Activated CD8-positive, alpha-beta memory T cell treated with anti-CD3 and anti-CD28 coated beads for 4 hours (primary cell): ENCODE measurements around the gene OSBPL1A.
A peak's percentile ranks its signal among the peaks of the same experiment; 100 is the strongest.
"Not testable (repeated sequence)": the region's sequence is repeated elsewhere in the genome, so short reads cannot be mapped to it uniquely, and the experiment has no call there.

ENCODE experiments used
- DNase-seq, 2 donors: peaks; one replicate each; pipeline ENCODE4 v3.0.0-alpha.2; 2020; ENCODE audit warnings: low read depth in 2 of 2

Gene OSBPL1A

DNA sequence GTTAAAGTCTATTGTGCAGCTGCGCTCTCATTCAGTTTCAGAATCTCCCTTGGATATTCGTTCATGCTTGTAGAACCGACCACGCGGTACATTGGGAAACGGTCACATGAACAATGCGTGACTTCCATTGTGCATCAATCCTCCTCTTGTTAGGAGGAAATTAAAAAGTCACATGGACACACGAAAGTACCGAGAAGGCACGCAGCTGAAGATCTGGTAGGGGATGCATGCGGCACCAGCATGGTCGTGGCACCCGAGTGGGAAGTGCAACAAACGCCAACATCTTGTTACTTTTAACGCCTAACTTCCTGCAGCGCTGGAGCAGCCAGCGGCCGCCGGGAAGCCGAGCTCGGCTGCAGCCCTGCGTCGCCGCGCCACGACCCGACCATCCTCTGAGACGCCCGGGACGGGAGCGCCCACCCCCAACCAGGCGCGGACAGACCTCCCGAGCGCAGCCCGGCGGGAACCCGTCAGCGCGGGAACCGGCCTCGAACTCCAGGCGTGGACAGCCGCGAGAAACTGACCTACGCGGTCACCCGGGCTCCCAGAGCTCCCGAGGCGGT is 412 bp downstream of the OSBPL1A start:
- no peak for DNase-seq

DNA sequence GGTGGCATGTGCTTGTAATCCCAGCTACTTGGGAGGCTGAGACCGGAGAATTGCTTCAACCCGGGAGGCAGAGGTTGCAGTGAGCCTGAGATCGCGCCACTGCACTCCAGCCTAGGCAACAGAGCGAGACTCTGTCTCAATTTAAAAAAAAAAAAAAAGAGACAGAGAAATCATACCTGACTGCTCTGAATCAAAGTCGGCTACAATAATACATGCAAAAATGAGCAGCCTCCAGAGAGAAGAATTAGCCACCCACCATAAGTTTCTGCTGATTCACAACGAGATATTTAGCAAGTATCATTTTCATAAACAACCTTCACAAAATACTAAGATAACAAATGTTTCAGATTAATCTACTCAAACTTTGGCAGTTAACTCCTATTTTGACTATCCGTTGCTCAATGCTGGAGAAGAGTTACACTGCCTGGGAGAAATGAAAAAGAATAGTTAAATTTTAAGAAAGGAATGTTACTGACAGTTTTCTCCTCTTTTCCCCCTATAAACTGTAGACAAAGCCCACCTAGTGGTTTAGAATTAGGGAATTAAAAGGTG is 1.5 kb downstream of the OSBPL1A start:
- no peak for DNase-seq

DNA sequence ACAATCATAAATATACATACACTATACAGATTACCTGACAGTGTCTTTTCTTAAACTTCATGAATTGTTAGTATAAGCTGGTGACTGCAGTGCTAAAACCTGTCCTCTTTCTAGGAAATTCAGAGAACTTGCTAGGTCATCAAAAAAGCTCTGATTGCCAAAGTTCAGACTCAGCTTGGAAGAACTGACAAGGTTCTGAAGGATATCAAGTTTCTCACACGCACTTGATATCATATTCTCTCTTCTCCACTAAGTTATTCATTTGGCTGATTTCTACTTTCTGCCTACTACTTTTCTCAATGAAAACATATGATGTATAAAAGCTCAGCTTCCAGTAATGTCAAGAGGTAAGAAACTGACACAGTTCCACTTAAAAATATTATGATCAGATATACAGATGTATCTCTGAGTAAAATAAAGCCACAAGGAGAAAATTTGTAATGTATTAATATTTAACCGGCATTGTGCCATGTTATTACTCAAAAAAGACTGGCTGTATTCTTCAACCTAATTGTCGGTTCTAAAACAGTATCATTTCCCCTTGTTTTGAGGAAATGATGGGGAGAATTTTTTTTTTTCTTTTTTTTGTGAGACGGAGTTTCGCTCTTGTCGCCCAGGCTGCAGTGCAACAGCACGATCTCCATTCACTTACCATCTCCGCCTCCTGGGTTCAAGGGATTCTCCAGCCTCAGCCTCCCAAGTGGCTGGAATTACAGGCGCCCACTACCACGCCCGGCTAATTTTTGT is 2.4 kb downstream of the OSBPL1A start:
- no peak for DNase-seq

DNA sequence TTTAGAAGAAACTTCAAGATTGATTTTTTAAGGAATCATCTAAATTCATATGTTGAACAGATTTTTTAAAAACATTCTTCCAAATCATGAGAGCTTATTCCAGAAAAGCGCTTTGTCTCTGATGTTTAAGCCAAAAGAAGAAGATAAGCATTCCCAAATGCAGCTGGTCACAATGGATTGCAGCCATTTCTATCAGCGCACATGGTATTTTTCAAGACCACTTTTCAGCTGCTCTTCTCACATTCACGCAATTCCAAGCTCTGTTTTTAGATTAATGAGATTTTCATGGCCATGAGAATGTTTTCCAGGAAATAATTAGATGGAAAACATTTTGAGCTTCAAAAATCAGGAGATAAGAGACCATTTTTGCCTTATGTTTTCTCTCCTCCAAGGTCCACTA is 8.7 kb downstream of the OSBPL1A start:
- no peak for DNase-seq

DNA sequence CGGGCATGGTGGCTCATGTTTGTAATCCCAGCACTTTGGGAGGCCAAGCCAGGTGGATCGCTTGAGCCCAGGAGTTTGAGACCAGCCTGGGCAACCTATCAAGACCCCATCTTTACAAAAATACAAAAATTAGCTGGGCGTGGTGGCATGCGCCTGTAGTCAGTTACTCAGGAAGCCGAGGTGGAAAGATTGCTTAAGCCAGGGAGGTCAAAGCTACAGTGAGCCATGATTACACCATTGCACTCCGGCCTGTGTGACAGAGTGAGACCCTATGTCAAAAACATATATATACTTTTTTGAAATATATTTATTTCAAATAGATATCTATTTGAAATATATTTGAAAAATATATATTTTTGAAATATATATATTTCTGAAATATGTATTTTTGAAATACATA is 10.9 kb downstream of the OSBPL1A start:
- no peak for DNase-seq

DNA sequence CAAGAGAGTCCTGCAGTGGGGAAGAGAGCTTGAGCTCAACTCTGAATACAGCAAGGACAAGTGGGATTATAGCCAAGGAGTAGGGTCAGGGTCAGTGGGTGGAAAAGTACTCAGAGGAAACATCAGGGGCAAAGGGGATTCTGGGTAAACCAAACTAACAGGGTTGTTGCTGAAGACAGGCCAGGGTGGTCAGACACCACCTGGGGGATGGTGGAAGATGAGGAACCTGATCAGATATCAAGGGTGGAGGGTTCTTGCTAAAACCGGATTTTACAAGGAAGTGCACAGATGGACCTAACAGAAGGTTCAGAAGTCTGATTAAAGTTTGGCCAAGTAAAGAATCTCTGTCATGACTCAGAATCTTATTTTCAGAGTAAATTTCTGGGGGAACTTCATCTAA is 16.5 kb downstream of the OSBPL1A start:
- DNase-seq = no peak

DNA sequence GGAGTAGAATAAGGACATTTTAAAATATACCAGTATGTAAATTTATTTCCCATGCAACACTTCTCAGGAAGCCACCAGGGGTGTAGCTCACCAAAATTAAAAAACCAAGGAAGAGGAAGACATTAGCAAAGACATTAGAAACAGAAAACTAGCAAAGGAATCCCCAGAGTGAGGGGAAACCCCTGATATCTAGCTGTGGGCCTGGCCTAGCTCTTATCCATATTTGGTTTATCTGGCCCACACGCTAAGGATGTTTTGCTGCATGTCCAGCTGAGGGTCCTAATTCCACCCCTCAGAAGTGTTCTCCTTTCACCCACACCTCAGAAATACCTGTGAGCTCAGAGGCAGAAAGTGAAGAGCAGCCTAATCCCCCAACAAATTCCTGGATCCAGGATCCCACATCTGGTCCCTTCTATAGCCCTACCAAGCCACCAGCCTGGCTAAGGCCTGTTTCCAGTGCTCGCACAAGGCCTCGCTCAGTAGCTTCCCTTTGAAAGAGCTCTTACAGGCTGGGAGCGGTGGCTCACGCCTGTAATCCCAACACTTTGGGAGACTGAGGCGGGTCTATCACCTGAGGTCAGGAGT is 17.4 kb downstream of the OSBPL1A start:
- DNase-seq = no peak

DNA sequence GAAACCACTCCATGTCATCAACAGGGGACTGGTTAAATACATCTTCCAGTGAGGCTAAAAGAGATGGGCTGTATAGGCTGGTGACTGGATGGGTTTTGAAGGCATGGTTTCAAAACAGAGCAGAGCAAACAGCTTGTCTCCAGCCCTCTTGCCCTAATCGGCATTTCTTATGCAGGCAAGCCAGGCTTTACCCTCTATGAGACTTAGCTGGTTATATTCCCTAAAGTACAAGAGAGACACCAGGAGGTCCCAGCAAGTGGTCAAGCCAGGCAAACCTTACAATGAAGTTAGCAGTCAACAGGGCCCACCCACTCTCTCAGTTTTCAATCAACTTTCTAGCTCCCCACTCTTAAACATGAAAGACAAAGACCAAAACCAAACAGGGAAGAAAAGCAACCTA is 19.0 kb downstream of the OSBPL1A start:
- DNase-seq = no peak

DNA sequence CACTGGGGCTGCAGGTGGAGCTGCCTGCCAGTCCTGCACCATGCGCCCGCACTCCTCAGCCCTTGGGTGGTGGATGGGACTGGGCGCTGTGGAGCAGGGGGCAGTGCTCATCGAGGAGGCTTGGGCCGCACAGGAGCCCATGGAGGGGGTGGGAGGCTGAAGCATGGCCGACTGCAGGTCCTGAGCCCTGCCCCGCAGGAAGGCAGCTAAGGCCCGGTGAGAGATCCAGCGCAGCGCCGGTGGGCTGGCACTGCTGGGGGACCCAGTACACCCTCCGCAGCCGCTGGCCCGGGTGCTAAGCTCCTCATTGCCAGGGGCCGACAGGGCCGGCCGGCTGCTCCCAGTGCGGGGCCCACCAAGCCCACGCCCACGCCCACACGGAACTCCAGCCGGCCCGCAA is 21.1 kb downstream of the OSBPL1A start:
- DNase-seq = not testable (repeated sequence)

DNA sequence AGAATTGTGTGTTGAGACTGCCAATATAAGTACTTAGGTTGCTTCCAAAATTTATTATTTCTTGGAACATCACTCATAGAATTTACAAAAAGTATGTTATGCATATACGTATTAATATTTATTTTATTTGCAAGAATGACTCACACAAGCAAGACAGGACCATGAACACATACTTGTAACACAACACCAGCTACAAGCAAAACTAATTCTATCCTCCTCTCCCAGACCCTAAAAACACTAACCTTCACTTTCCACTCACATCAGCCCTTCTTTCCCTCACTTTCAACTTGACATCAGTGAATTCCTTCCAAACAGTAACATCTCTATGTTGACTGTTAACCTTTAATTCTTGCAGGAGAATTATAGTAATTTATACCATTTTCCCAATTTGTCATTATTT is 24.3 kb downstream of the OSBPL1A start:
- no peak for DNase-seq

DNA sequence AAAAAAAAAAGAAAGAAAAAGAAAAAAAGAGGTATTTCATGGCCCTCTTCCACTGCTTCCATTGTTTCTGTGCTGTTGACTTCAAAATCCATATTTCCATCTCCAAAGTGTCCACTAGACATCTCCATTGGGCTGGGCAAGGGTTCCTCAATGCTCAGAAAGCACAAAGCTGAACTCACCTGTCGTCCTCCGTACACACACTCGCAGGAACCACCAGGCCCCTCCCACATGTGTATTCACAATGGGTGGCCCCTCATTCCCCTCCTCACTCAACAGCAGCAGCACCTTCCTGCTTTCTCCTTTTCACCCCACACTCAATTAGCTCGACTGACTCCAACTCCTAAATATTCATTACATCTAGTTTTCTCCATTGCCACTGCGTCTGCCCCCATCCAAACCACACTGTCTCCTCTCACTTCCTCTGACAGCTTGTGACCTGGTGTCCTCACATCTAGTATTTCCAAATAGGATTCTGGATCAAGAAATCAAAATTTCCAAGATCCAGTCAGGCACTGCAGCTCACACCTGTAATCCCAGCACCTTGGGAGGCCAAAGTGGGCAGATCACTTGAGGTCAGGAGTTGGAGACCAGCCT is 25.2 kb downstream of the OSBPL1A start:
- no peak for DNase-seq

DNA sequence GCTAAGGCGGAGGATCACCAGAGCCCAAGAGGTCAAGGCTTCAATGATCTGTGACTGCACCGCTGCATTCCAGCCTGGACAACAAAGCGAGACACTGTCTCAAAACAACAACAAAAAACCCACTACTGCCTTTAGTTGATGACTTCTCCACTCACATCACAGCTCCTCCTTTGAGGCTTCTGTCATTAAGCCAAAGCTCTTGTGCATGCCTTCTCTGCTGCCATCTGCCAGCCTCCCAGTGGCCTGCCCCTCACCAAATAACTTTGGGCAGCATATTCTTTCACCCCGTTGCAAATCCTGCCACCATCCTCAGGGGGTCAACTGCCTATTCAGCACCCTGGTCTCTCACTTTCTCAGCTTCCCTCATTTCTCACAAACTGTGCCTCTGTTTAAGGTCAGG is 27.5 kb downstream of the OSBPL1A start:
- no peak for DNase-seq

DNA sequence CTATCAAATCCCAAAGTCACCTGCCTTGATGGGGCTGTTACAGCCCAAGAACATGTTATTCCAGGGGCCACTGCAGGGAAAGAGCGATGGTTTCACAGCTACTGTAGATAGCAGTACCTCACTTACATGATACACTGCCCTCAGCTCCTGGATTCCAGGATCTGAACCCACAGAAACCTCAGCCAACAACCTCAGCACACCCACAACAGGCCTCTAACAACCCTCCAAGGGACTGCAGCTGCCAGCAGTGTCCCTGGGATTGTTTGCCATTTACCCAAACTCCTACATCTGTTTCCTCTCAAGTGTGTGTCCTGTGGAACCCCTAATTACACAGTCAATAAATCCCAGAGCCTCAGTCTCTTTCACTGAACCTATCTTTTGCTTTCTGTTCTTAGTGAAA is 28.2 kb downstream of the OSBPL1A start:
- no peak for DNase-seq

DNA sequence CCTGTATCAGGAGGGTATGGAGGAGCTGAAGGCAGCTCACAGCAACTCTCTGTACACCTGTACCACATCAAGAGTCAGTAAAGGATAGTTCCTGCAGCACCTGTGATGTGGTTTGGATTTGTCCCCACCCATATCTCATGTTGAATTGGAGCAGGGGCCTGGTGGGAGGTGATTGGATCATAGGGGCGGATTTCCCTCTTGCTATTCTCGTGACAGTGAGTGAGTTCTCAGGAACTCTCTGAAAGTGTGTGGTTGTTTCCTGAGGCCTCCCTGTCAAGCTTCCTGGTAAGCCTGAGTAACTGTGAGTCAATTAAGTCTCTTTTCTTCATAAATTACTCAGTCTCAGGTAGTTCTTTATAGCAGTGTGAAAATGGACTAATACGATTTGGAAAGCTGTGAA is 28.9 kb downstream of the OSBPL1A start:
- peak in 1 of 2 donors; percentile 22 for DNase-seq

DNA sequence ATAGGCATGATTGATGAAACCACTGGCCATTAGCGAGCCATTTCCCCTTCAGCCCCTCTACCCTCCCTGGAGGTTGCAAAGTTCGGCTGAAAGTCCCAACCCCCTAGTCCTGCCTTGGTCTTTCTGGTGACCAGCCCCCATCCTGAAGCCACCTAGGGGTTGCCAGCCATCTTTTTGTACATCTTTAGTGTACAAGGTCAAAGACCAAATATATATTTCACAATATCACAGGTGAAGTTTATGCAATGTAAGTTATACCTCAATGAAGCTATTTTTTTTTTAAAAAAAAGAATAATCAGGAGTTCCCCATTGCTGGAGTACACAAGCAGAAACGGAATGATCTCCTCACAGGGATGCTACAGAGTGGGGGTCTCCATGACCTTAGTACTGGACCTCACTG is 31.3 kb downstream of the OSBPL1A start:
- no peak for DNase-seq

DNA sequence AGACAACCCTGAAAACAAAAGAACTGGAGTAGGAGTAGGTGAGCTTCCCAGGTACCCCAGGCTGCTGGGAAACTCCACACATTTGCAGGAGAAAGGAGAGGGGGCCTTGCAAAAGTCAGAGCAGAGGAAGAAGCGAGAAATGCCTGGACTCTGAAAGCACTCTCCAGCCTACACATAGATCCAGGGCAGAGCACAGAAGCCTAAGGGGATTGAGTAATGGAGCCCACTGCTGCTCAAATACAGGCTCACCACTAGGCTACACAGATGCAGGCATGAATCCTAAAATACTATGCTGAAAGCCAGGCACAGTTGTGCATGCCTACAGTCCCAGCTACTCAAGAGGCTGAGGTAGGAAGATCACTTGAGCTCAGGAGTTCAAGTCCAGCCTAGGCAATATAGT is 33.4 kb downstream of the OSBPL1A start:
- no peak for DNase-seq

DNA sequence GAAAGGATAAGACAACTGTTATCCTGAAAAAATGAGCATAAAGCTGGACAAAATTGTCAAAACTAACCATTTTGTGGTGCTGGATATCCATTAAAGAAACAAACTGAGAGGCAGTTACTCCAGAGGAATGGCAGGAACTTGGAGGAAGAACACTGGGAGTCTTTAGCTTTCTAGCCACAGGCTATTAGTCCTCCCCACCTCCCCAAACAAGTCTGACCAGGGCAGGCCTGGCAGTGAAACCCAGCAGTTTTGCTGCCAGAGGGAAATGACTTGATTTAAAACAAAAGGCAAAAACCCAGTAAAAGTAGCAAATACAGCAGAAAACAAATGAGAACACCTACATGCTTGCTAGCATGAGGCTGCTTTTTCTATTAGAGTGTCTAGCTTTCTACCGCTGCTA is 34.9 kb downstream of the OSBPL1A start:
- no peak for DNase-seq

DNA sequence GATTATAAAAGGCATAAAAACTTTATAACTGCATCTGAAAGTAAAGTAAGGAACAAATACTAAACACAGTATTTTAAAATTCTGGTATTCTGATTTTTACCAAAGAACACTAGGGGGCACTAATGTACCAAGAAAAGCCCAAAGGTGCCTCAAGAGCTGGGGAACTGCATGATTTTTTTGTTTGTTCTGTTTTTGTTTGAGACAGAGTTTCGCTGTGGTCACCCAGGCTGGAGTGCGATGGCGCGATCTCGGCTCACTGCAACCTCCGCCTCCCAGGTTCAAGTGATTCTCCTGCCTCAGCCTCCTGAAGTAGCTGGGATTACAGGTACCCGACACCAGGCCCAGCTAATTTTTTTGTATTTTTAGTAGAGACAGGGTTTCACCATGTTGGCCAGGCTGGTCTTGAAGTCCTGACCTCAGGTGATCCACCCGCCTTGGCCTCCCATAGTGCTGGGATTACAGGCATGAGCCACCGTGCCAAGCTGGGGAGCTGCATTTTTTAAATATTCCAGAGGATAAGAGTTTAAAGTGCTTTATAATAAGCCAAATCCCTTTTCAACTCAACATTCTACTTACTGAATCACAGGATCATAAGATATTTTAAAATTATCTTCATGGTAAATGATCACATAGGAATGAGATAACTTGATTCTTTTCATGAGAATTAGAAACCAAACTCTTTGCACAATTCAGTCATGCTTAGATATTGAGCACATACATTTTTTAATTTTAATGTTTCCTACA is 37.7 kb downstream of the OSBPL1A start:
- DNase-seq = not testable (repeated sequence)

DNA sequence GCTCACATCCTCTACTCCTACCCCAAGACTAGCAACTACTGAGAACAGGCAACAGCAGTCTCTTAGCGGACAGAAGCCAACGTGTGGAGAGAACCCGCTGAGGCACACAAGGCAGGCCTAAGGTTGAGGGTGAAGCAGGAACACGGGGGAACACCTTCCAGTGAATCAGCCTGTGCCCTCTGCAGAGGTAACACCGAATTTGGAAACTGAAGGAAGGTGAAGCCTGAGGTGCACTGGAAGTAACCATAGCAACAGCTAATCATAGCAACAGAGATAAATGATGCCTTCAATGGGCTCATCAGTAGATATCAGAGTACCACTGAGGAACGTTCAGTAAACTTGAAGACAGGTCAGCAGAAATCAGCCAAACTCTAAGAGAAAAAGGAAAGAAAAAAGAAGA is 43.3 kb downstream of the OSBPL1A start:
- no peak for DNase-seq

DNA sequence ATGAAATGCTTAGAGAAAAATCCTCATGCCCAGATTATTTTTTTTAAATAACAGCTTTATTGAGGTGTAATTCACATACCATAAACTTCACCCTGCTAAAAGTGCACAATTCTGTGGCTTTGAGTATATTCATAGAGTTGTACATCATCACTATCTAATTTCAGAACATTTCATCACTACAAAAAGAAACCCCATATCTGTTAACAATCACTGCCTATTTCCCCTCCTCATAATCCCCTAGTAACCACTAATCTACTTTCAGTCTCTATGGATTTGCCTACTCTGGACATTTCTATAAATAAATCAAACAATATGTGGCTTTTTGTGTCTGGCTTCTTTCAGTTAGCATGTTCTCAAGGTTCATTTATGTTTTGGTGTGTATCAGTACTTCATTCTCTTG is 51.4 kb downstream of the OSBPL1A start:
- no peak for DNase-seq

DNA sequence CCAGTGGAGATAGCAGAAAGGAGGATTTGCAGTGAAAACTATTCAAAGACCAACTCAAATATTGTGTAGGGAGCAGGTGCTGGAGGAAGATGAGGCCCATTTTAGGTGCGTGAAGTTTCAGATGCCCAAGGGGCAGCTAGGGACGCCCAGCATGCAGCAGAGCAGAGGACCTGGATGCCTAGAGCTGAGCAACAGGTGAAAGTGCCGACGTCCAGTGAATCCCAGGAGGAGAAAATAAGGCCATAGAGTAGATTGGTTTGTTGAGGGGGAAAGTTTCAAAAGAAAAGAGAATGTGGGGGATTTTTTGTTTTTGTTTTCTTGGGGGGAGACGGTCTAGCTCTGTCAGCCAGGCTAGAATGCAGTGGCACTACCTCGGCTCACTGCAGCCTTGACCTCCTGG is 53.1 kb downstream of the OSBPL1A start:
- DNase-seq = no peak

DNA sequence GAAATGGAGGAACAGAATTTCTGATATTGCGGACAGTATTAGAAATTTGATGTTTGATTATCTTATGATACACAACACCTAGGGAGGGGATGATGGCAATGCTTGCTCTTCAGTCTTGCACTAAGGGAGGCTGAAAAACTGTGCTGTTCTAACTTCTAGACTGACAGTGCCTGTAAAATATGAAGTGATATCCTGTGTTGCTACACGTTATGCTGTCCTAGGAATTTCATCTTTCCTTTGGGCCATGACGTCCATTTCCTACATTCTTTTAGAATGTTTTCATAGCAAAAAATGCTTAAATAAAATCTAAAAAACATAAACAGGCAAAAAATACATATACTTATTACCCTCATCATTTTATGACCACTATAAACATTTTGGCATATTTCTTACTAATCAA is 55.3 kb downstream of the OSBPL1A start:
- no peak for DNase-seq
